SK-N-SH (cell line): ENCODE data around the gene SLAMF7. TPM values are rescaled to one million over a fixed set of nuclear protein-coding genes. Genes with fewer than 3 reads are reported as not detected.
A peak's percentile ranks its signal among the peaks of the same experiment; 100 is the strongest.

Experiments
- CTCF ChIA-PET: fragments of 300-600, 350-600 bp; formaldehyde crosslinking; extraction: SDS; loops from one replicate; lab custom pipeline; 2021; lab: Yijun Ruan, JAX
- POLR2A ChIA-PET: fragments of 350-600 bp; sonication (Branson Sonifier 250); formaldehyde crosslinking; extraction: SDS; loops from one replicate; lab custom pipeline; 2020; ENCODE audit warnings: antibody characterized with exemption, inconsistent platforms; lab: Yijun Ruan, JAX
- DNase-seq: peaks from one replicate; pipeline ENCODE4 v3.0.0; 2012
- H2AFZ ChIP-seq: fragments of 200-600 bp; sonication (generic); 2 replicates; pipeline ENCODE4 v1.8.1; 2016; ENCODE audit warnings: antibody characterized with exemption, mild to moderate bottlenecking, low read depth
- H3F3A ChIP-seq: fragments of 200-600 bp; sonication (generic); replicated peaks from 2 replicates; pipeline ENCODE3; 2016; ENCODE audit warnings: antibody characterized with exemption, mild to moderate bottlenecking; ENCODE audit not compliant: insufficient read depth
- H3K27ac ChIP-seq, 2 experiments: fragments of 200-500 bp in 1 of 2; fragments of 200-600 bp in 1 of 2; sonication (Bioruptor generic) in 1 of 2; sonication (generic), shearing (Covaris generic) in 1 of 2; 2 replicates each; pipeline versions ENCODE4 v1.5.1 to v1.6.1; 2014 to 2016; ENCODE audit warnings: low read depth in 2 of 2, inconsistent platforms in 1 of 2, low read length in 1 of 2, mild to moderate bottlenecking in 1 of 2, mixed read lengths in 1 of 2
- H3K27me3 ChIP-seq: fragments of 200-600 bp; sonication (generic), shearing (Covaris generic); 2 replicates; pipeline ENCODE4 v1.6.1; 2016; ENCODE audit warnings: mixed run types; ENCODE audit not compliant: insufficient read depth
- H3K36me3 ChIP-seq, 2 experiments: fragments of 200-500 bp in 1 of 2; fragments of 200-600 bp in 1 of 2; sonication (Bioruptor generic) in 1 of 2; sonication (generic) in 1 of 2; replicated peaks in 1 of 2; 2 replicates each; pipeline versions ENCODE3 to v1.5.1; 2014 to 2016; ENCODE audit warnings: low read length in 1 of 2, mild to moderate bottlenecking in 1 of 2; ENCODE audit not compliant: insufficient read depth in 2 of 2, control insufficient read depth in 1 of 2
- H3K4me1 ChIP-seq, 2 experiments: fragments of 200-500 bp in 1 of 2; fragments of 200-600 bp in 1 of 2; sonication (Bioruptor generic) in 1 of 2; sonication (generic), shearing (Covaris generic) in 1 of 2; 2 replicates each; pipeline versions ENCODE4 v1.5.1 to v1.6.1; 2014 to 2016; ENCODE audit warnings: low read depth in 1 of 2, low read length in 1 of 2, mixed run types in 1 of 2; ENCODE audit not compliant: insufficient read depth in 2 of 2, control insufficient read depth in 1 of 2
- H3K4me2 ChIP-seq: fragments of 200-600 bp; sonication (generic), shearing (Covaris generic); 2 replicates; pipeline ENCODE4 v1.6.1; 2017; ENCODE audit warnings: mixed run types
- H3K4me3 ChIP-seq, 2 experiments: fragments of 200-500 bp in 1 of 2; fragments of 200-600 bp in 1 of 2; sonication (Bioruptor generic) in 1 of 2; sonication (generic), shearing (Covaris generic) in 1 of 2; 2 replicates each; pipeline versions ENCODE4 v1.5.1 to v1.8.1; 2014 to 2016; ENCODE audit warnings: low read depth in 2 of 2, inconsistent platforms in 1 of 2, low read length in 1 of 2, mild to moderate bottlenecking in 1 of 2, mixed read lengths in 1 of 2, moderate library complexity in 1 of 2
- H3K79me2 ChIP-seq: fragments of 200-600 bp; sonication (generic); 2 replicates; pipeline ENCODE4 v1.8.1; 2017; ENCODE audit warnings: mild to moderate bottlenecking; ENCODE audit not compliant: insufficient read depth
- H3K9ac ChIP-seq: fragments of 200-600 bp; sonication (generic); 2 replicates; pipeline ENCODE4 v1.6.1; 2017; ENCODE audit warnings: mixed run types
- H3K9me2 ChIP-seq: fragments of 200-600 bp; sonication (generic); 2 replicates; pipeline ENCODE4 v1.6.1; 2017; ENCODE audit warnings: mixed run types
- H3K9me3 ChIP-seq: fragments of 200-600 bp; sonication (generic); 2 replicates; pipeline ENCODE4 v1.6.1; 2017; ENCODE audit warnings: mixed run types, mild to moderate bottlenecking, moderate library complexity
- H4K20me1 ChIP-seq: fragments of 200-600 bp; sonication (generic); 2 replicates; pipeline ENCODE4 v1.6.1; 2017; ENCODE audit warnings: mild to moderate bottlenecking, mixed run types; ENCODE audit not compliant: insufficient read depth
- CHD2 ChIP-seq: fragments of 150-350 bp; IDR thresholded peaks from 2 replicates; pipeline ENCODE4 v1.6.1; 2018; ENCODE audit warnings: low read length; ENCODE audit not compliant: partially characterized antibody
- ELF1 ChIP-seq: IDR thresholded peaks from 2 replicates; pipeline ENCODE4 v1.4.0; 2012
- FOSL2 ChIP-seq: IDR thresholded peaks from 2 replicates; pipeline ENCODE4 v1.4.0; 2012; ENCODE audit warnings: low read depth, mild to moderate bottlenecking, moderate library complexity, borderline replicate concordance
- FOXJ3 ChIP-seq: sonication (generic); formaldehyde crosslinking; IDR thresholded peaks from 2 replicates; pipeline ENCODE4 v1.5.1; 2020; ENCODE audit warnings: mild to moderate bottlenecking, missing genetic modification reagents
- FOXM1 ChIP-seq: IDR thresholded peaks from 2 replicates; pipeline ENCODE4 v1.4.0; 2012; ENCODE audit warnings: low read depth, mild to moderate bottlenecking
- GATA2 ChIP-seq: sonication (generic); formaldehyde crosslinking; IDR thresholded peaks from 2 replicates; pipeline ENCODE4 v1.5.0; 2020; ENCODE audit warnings: mild to moderate bottlenecking, missing genetic modification reagents
- MEF2A ChIP-seq: IDR thresholded peaks from 2 replicates; pipeline ENCODE4 v1.4.0; 2012; ENCODE audit warnings: low read depth, borderline replicate concordance
- NRF1 ChIP-seq: IDR thresholded peaks from 2 replicates; pipeline ENCODE4 v1.6.1; 2012; ENCODE audit warnings: low read depth, mild to moderate bottlenecking, low read length
- POLR2AphosphoS5 ChIP-seq: IDR thresholded peaks from 2 replicates; pipeline ENCODE4 v1.6.1; 2012; ENCODE audit warnings: low read depth, low read length
- RXRA ChIP-seq: IDR thresholded peaks from 2 replicates; pipeline ENCODE4 v1.4.0; 2012; ENCODE audit warnings: low read depth, mild to moderate bottlenecking, borderline replicate concordance
- SMC3 ChIP-seq: IDR thresholded peaks from 2 replicates; pipeline ENCODE4 v1.6.1; 2012; ENCODE audit warnings: low read depth, low read length, improper control_type of control experiment
- TAF1 ChIP-seq: IDR thresholded peaks from 2 replicates; pipeline ENCODE4 v1.6.1; 2012; ENCODE audit warnings: low read depth, mild to moderate bottlenecking, low read length, moderate library complexity, borderline replicate concordance
- TCF12 ChIP-seq: IDR thresholded peaks from 2 replicates; pipeline ENCODE4 v1.4.0; 2012
- TEAD4 ChIP-seq: IDR thresholded peaks from 2 replicates; pipeline ENCODE4 v1.4.0; 2012; ENCODE audit warnings: mild to moderate bottlenecking, borderline replicate concordance; ENCODE audit not compliant: insufficient read depth
- WGBS: methylation state at CpG from one replicate; pipeline ENCODE4 v1.1.6; 2017; ENCODE audit warnings: low lambda C conversion rate; 5-methylcytosine and 5-hydroxymethylcytosine counted together
- polyA plus RNA-seq, 3 experiments: library from polyadenylated mRNA; depleted of rRNA; stranded (reverse); fragments of >200 nt; gene quantifications; 2 replicates each; pipeline ENCODE4 v1.2.3, GENCODE V29; 2012
- TF ChIP-seq, protein P1 (sequence below): fragments of 200-600 bp; sonication (generic); IDR thresholded peaks from 2 replicates; pipeline ENCODE4 v1.6.1; 2017; ENCODE audit warnings: antibody characterized with exemption, mild to moderate bottlenecking, moderate library complexity
- TF ChIP-seq, protein P2 (sequence below): IDR thresholded peaks from 2 replicates; pipeline ENCODE4 v1.4.0; 2012; ENCODE audit warnings: low read depth, borderline replicate concordance
- TF ChIP-seq, protein P3 (sequence below): fragments of 150-350 bp; IDR thresholded peaks from 2 replicates; pipeline ENCODE4 v1.6.1; 2017; ENCODE audit warnings: antibody characterized with exemption, low read length, low read depth, borderline replicate concordance

The SLAMF7 gene
- polyA plus RNA-seq, 1 of the 3 experiments (the other 2 are of a cell fraction): not detected

DNA sequence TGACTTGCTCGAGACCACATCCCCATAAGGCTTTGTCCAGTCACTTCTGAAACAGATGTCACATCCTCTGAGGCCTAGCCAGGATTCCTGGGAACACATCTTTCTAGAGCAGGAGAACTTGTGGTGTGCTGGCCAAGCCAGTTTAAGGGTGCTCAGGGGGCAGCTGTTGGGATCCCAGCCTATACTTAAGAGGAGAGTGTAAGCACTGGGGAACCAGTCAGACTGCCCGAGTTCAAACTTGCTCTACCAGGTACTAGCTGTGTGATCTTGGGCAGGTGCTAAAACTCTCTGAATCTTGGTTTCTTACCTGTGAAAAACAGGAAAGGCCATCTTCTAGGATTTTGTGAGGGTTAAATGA, 41.3 kb downstream of the SLAMF7 start:
- H4K20me1 ChIP-seq: no peaks in the 10 kb centered on the region

DNA sequence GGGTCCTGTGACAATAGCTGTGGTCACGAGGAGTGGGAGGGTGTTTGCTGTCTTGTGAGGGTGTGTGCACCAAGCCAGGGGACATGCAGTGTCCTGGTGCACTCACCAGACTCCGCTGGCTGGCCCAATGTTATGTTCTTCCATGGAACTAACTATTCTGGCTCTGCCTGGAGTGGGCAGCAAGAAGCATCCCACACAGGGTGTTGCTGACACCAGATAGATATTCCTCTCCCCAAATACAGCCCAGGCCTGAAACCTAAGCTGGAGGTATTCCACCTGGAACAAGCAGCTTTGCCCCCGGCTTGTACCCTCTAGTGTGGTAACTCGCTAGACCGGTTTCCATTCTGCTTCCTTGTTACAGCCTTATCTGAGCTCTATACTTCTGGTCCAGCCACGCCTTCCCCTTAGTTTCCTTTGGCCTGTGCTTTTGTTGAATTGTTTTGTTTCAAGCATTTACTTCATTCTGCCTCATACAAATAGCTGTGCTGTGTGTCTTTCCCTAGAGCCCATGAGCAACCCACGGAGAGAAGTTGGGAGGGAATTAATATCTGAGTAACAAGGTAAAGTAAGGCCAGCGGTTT, 42.2 kb downstream of the SLAMF7 start:
- Histone ChIP-seq H3K27me3 (no peaks in the 10 kb centered on the region), H3K4me1 (no peaks in the 10 kb centered on the region), H3K9me3 (no peaks in the 10 kb centered on the region), H3F3A (no peaks in the 10 kb centered on the region), H3K4me2 (no peak overlapping the region), H3K9me2 (no peaks in the 10 kb centered on the region), H3K27ac (no peak overlapping the region), H2AFZ (no peak overlapping the region; the same call in 1 of the 2 replicates), H3K4me3 (no peak overlapping the region), H3K79me2 (no peaks in the 10 kb centered on the region), H3K9ac (no peak overlapping the region)
- POLR2A ChIA-PET: no interaction called here
- 22% methylated on average over 8 of the region's 8 CpGs for WGBS
- DNase-seq: no peak
- TF ChIP-seq NRF1: no peak
- TF ChIP-seq, protein P1, sequence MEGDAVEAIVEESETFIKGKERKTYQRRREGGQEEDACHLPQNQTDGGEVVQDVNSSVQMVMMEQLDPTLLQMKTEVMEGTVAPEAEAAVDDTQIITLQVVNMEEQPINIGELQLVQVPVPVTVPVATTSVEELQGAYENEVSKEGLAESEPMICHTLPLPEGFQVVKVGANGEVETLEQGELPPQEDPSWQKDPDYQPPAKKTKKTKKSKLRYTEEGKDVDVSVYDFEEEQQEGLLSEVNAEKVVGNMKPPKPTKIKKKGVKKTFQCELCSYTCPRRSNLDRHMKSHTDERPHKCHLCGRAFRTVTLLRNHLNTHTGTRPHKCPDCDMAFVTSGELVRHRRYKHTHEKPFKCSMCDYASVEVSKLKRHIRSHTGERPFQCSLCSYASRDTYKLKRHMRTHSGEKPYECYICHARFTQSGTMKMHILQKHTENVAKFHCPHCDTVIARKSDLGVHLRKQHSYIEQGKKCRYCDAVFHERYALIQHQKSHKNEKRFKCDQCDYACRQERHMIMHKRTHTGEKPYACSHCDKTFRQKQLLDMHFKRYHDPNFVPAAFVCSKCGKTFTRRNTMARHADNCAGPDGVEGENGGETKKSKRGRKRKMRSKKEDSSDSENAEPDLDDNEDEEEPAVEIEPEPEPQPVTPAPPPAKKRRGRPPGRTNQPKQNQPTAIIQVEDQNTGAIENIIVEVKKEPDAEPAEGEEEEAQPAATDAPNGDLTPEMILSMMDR: no peak
- TF ChIP-seq SMC3: no peak
- TF ChIP-seq FOXJ3 (CRISPR knock-in tag): no peak
- TF ChIP-seq GATA2 (CRISPR knock-in tag): no peak
- TF ChIP-seq, protein P2, sequence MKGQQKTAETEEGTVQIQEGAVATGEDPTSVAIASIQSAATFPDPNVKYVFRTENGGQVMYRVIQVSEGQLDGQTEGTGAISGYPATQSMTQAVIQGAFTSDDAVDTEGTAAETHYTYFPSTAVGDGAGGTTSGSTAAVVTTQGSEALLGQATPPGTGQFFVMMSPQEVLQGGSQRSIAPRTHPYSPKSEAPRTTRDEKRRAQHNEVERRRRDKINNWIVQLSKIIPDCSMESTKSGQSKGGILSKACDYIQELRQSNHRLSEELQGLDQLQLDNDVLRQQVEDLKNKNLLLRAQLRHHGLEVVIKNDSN: no peak
- TF ChIP-seq TAF1: no peak
- TF ChIP-seq, protein P3, sequence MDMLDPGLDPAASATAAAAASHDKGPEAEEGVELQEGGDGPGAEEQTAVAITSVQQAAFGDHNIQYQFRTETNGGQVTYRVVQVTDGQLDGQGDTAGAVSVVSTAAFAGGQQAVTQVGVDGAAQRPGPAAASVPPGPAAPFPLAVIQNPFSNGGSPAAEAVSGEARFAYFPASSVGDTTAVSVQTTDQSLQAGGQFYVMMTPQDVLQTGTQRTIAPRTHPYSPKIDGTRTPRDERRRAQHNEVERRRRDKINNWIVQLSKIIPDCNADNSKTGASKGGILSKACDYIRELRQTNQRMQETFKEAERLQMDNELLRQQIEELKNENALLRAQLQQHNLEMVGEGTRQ: no peak
- TF ChIP-seq TCF12: no peak
- TF ChIP-seq MEF2A: no peak
- TF ChIP-seq RXRA: no peak
- TF ChIP-seq FOXM1: no peak
- TF ChIP-seq POLR2AphosphoS5: no peak
- no peak for TF ChIP-seq ELF1
- no peak for TF ChIP-seq FOSL2
- TF ChIP-seq, all 33 proteins: peak for 0
- Histone ChIP-seq H3K36me3 (no peaks in the 10 kb centered on the region), H4K20me1 (no peaks in the 10 kb centered on the region)
- CTCF ChIA-PET: no interaction called here

More for the DNA sequence above, 41.3 kb downstream of the SLAMF7 start:
- no peak overlapping the region for H2AFZ ChIP-seq
- H3K9me2 ChIP-seq: no peaks in the 10 kb centered on the region
- no peak overlapping the region for H3K4me3 ChIP-seq
- H3F3A ChIP-seq: no peaks in the 10 kb centered on the region
- no peaks in the 10 kb centered on the region for H3K27me3 ChIP-seq
- DNase-seq: no peak
- no peak overlapping the region for H3K4me2 ChIP-seq
- WGBS: 20% methylated on average over 2 of the region's 2 CpGs
- no peaks in the 10 kb centered on the region for H3K36me3 ChIP-seq
- H3K79me2 ChIP-seq: no peaks in the 10 kb centered on the region
- CTCF ChIA-PET: interaction anchor here (0.8 to 1.4 kb wide), 2 partner anchors 16 to 318 kb away, joined by 3 to 4 read pairs; partner anchors contain the start of genes KLHDC9 and LY9
- no peak overlapping the region for H3K27ac ChIP-seq
- TF ChIP-seq CHD2 (no peak), FOSL2 (no peak), TEAD4 (no peak)
- TF ChIP-seq, protein P1: 0 out of 2 replicates have a peak, but pooled peaks have one; percentile 3
- TF ChIP-seq, all 33 proteins: peak for 1
- no peak overlapping the region for H3K9ac ChIP-seq
- no peaks in the 10 kb centered on the region for H3K4me1 ChIP-seq
- H3K9me3 ChIP-seq: no peaks in the 10 kb centered on the region
- POLR2A ChIA-PET: no interaction called here
